ENCODE data around the gene TGFBR2.
A peak's percentile ranks its signal among the peaks of the same experiment; 100 is the strongest.

TGFBR2 gene

DNA sequence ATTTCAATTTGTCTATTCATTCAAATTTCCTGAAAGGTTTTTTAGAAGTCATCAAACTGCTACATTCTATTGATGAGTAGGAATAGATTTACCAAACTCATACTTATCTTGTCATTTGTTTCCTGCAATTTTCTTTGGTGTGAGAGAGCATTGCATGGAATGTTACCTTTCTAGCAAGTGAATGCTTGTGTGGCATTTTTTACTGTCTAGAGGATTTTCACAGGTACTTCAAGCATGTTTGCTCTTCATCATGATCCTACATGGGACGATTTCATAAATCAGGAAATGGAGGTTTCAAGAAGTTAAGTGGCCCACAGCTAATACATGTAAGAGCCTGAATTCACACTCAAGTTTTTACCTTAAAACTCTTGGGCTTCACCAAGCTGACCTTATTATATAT is 26.1 kb downstream of the TGFBR2 start:
- peak overlapping the region; percentile 90 for H3K27ac Mint-ChIP-seq
- no peak overlapping the region for H3K4me3 Mint-ChIP-seq
- no peak for ATAC-seq
- H3K9me3 Mint-ChIP-seq = no peaks in the 10 kb centered on the region
- H3K4me1 Mint-ChIP-seq = peaks cover 87% of the 10 kb centered on the region
- H3K27me3 Mint-ChIP-seq = no peaks in the 10 kb centered on the region
- peaks cover 41% of the 10 kb centered on the region for H3K36me3 Mint-ChIP-seq

DNA sequence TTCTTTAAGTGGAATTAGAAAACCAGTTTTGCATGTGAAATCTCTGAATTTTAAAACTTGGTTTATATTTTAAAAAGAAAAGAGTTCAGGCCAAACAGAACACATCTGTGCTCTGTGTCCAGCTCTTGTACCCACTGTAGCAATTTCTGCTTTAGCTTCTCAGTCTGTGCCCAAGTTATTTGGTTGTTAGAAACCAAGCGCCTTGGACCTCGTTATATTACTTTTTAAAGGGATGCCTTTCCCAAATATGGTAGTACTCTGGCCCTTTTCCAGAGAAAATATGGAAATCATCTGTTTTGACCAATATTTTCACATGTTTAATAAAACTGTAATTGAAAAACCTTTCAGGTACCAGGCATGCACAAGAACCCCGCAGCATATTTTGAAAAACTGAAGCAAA is 27.3 kb downstream of the TGFBR2 start:
- H3K36me3 Mint-ChIP-seq = peaks cover 41% of the 10 kb centered on the region
- H3K4me3 Mint-ChIP-seq = no peak overlapping the region
- ATAC-seq = no peak
- H3K9me3 Mint-ChIP-seq = no peaks in the 10 kb centered on the region
- no peaks in the 10 kb centered on the region for H3K27me3 Mint-ChIP-seq
- peaks cover 90% of the 10 kb centered on the region for H3K4me1 Mint-ChIP-seq
- H3K27ac Mint-ChIP-seq = peak overlapping the region; percentile 90

DNA sequence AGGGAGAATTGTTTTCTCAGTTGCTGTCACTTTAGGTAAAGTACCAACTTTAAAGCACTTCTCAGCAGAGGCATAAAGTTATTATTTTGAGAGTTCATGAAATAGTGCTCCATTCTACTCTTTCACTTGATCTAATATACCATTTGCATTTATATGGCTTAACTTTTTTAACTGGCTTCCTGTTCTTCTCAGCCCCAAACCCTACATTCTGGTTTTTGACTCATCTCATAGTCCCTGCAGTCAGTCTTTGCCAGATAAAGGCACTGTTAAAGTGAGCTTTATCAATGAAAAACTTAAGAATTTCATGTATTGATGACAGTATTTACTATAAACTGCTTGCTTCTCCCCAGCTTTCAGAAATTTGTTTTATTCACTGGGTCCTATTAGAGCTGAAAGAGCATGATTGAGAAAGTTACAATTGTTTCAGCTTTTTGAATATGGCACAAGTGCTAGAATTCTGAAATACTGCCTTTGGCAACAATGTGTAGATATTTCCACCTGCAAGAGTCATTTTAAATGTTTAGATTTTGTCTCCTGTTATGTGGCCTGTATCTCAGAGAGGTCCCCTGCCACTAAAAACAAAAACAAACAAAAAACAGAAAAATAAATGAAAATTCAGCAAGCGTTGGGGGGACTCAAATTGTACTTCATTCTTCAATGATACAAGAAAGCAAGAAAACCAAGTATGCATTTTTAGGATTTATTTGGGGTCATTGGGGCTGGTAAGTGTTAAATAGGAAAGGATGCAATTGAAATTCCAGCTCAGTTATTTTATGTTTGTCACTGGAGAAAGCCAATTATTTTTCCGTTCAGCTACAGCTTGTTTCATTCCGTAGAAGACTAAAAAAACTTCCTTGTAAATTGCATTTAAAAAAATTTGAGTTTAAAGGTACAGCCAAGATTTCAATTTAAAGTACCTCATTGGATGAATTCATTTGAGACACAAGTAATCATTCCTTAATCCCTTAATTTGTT is 28.6 kb downstream of the TGFBR2 start:
- H3K27me3 Mint-ChIP-seq = no peaks in the 10 kb centered on the region
- peaks cover 86% of the 10 kb centered on the region for H3K4me1 Mint-ChIP-seq
- H3K27ac Mint-ChIP-seq = peak overlapping the region; percentile 90
- peak overlapping the region; percentile 59 for H3K4me3 Mint-ChIP-seq
- no peaks in the 10 kb centered on the region for H3K9me3 Mint-ChIP-seq
- ATAC-seq = no peak
- peaks cover 32% of the 10 kb centered on the region for H3K36me3 Mint-ChIP-seq

DNA sequence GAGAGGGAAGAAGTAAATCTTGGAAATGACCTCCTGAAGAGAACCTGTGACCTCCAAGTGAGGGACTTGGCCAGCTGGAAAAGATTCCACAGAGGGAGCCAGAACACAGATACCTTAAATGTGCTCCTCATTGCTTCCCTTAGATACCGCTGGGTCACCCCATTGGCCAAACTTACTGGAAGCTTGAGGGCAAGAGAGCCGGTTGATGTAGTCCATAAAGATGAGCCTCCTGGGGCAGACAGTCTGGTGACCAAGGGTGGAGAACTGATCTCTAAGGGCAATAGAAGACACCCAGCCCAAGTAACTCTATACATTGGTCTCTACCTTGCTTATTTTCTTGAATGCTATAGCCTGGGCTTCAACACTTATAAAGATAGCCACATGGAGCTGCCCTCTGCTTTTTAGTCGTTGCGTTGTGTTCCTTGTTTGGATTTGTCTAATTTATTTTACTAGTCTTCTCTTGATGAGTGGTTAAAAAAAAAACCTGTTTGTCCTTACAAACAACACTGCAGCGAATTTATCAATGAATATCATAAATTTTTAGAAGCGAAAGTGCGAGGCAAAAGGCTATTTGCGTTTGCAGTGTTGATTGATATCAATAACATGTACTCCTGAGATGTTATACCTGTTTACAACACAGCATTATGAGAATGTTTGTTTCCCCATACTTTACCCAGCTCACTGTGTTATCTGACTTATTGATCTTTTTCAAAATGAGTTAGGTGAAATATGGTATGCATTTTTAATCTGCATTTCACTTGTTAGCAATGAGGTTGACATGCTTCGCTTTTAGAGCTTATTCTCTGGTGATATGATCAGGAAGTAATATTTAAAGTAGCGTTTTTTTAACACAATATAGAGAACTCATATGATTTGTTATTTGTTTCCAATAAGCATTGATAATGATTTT is 31.2 kb downstream of the TGFBR2 start:
- Mint-ChIP-seq H3K4me1 (peaks cover 87% of the 10 kb centered on the region), H3K36me3 (peaks cover 38% of the 10 kb centered on the region), H3K27me3 (no peaks in the 10 kb centered on the region), H3K4me3 (peak overlapping the region; percentile 41), H3K9me3 (no peaks in the 10 kb centered on the region), H3K27ac (peak overlapping the region; percentile 90)
- no peak for ATAC-seq

DNA sequence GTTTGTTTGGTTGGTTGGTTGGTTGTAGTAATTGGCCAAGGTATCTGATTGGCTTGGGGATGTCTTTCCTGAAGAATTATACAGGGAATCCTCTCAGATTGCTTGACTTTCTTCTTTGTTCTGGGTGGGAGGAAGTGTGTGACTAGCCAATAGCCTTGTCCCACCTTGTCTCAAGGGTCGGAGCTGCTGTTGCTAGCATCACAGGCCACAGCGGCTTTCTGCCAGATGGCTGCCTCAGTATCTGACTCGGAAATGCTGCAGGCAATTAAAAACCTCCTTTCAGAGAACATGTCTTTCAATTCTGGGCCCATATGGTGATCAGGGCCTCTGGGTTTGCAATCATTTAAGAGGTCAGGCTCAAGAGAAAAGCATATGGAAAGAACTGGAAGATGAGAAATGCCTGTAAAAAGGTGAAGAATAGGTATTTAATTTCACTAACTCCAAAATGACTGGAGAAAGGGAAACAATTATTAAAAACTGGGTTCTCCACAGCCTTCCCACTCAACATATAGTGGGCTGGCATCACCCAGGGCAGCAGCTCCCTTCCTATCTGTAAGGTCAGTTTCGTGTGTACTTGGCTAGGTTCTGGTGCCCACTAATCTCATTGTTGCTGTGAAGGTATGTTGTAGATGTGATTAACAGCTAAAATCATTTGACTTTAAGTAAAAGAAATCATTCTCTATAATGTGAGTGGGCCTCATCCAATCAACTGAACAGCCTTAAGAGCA is 32.4 kb downstream of the TGFBR2 start:
- Mint-ChIP-seq H3K36me3 (peaks cover 33% of the 10 kb centered on the region), H3K9me3 (no peaks in the 10 kb centered on the region), H3K4me3 (peak overlapping the region; percentile 25), H3K4me1 (peaks cover 89% of the 10 kb centered on the region), H3K27ac (peak overlapping the region; percentile 90), H3K27me3 (no peaks in the 10 kb centered on the region)
- no peak for ATAC-seq

DNA sequence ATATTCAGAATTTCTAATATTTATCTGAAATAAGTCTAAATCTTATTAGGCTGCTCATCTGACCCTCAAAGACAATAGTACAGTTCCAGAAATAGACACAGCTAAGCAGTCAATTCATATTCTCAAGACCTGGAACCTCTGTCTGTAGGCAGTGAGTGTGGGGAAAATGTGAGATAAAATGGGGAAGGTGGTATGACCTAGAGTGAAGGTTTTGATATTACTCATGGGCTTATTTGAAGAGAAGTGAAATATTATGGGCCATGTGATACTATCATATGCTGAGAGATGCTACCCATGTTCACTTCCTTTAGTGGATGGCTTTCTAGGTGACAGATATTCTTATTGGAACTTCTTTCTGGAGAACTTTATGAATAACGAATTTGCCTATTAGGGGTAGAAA is 33.5 kb downstream of the TGFBR2 start:
- no peaks in the 10 kb centered on the region for H3K9me3 Mint-ChIP-seq
- peaks cover 94% of the 10 kb centered on the region for H3K4me1 Mint-ChIP-seq
- H3K27ac Mint-ChIP-seq = peak overlapping the region; percentile 90
- peaks cover 32% of the 10 kb centered on the region for H3K36me3 Mint-ChIP-seq
- no peak overlapping the region for H3K4me3 Mint-ChIP-seq
- H3K27me3 Mint-ChIP-seq = no peaks in the 10 kb centered on the region
- ATAC-seq = peak; percentile 89

DNA sequence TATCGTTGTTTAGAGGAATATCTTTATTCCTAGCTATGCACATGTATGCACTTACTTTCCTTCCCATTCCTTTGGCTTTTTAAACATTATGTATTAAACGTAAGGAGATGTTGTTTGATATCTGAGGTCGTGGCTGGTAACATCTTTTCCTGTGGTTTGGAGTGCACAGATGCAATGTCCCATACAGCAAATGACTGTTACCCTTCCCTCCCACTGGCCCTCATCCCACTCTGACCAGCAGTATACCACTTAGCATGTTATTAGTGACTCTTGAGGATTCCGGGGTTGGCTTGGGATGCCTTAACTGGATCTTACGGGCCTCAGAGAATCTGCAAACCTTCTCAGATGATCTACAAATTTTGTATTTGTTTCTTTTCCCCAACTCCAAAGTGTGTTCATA is 34.5 kb downstream of the TGFBR2 start:
- H3K27ac Mint-ChIP-seq = peak overlapping the region; percentile 90
- H3K4me3 Mint-ChIP-seq = peak overlapping the region; percentile 8
- no peaks in the 10 kb centered on the region for H3K27me3 Mint-ChIP-seq
- H3K9me3 Mint-ChIP-seq = no peaks in the 10 kb centered on the region
- H3K4me1 Mint-ChIP-seq = peaks cover 92% of the 10 kb centered on the region
- H3K36me3 Mint-ChIP-seq = peaks cover 31% of the 10 kb centered on the region
- ATAC-seq = no peak

DNA sequence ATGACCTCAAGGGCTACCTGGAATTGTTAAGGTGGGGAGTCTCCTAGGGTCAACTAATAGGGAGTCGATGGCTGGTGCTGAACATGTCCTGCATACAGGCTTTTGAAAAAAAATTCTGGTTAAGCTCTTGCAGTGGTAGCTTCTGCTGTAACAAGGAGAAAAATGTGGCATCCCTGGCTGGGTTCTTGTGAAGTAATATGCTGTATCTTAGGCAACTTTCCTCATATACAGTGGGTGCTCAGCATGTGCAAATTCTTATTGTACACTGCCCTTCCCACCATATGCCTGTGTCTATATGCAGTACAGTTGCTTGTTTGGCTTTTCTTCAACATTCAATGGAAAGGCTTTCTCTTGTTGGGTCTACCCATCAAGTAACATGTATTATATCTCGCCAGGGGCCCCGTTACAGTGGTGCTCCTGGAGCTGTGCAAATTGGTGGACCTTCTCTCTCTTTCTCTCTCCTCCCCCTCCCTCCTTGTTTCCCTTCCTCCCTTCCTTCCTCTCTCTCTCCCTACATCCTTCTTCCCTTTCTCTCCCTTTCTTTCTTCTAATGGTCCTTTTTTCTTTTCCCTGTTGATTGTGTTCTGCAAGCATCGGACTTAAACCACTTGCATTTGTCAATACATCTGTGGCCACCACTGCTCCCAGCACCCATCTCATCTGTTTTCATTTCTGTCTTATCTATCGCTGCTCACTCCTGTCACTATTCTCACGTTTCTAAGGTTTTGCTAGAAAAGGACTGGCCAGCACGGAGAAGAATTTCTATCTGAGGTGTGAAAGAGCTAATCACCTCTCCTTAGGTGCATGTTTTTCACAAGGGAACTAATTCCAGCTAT is 35.2 kb downstream of the TGFBR2 start:
- H3K4me3 Mint-ChIP-seq = peak overlapping the region; percentile 67
- peak overlapping the region; percentile 90 for H3K27ac Mint-ChIP-seq

DNA sequence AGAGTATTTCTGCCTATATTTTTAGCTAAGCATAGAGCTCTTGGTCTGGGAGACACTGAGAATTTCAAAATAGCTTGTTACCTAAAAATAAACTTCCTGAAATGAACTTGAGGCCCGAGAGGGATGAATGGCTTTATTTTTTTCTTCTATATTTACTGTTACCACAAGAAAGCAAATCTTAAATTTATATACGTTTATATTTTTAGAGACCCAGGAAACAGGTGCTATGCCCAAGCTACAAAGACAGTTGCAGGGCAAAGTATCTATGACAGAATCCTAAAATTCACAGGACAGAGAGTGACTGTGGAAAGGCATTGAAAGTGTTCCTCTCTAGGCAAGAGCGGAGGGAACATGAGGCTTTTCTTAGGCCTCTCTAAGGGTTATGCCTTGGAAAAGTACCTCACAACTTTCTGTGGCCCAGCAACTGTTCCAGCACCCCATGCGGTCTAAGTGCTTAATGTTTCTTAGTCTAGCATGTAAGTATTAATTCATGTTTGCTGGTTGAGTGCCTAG is 36.5 kb downstream of the TGFBR2 start:
- peaks cover 39% of the 10 kb centered on the region for H3K36me3 Mint-ChIP-seq
- no peak overlapping the region for H3K4me3 Mint-ChIP-seq
- no peak for ATAC-seq
- peaks cover 87% of the 10 kb centered on the region for H3K4me1 Mint-ChIP-seq
- H3K27me3 Mint-ChIP-seq = no peaks in the 10 kb centered on the region
- peak overlapping the region; percentile 90 for H3K27ac Mint-ChIP-seq
- H3K9me3 Mint-ChIP-seq = no peaks in the 10 kb centered on the region

More for the DNA sequence above, 35.2 kb downstream of the TGFBR2 start:
- Mint-ChIP-seq H3K9me3 (no peaks in the 10 kb centered on the region), H3K4me1 (peaks cover 92% of the 10 kb centered on the region), H3K27me3 (no peaks in the 10 kb centered on the region), H3K36me3 (peaks cover 34% of the 10 kb centered on the region)
- ATAC-seq = no peak

DNA sequence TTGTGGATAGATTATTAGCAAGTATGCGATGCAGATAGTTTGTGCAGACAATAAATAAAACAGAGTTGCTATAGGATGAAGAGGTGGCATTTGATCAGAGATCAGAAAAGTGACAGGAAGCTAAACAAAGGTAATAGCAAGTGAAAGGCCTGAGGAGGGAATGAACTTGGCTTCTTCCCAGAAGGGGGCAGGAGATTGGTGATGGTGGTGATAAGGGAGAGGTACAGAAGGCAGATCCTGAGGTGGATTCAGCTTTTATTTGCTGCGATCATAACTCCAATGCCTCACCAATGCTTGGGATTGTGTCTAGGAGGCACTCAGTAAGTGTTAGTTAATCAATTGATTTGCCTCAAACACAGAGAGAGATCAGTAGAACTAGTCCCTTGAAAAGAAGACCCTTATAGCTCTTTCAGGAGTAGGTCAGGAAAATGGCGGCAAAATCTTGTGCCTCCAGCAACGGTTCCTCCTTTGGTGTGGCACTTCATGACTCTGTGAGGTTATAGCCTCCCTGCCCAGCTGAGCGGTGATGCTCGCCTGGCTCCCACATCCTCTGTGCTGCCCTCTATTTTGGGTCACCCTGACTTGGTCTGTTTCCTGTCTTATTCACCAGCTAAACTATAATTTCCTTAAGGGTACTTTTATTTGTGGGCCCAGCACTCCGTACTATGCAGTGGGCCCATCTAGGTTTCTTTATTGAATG is 37.5 kb downstream of the TGFBR2 start:
- Mint-ChIP-seq H3K27me3 (no peaks in the 10 kb centered on the region), H3K36me3 (peaks cover 47% of the 10 kb centered on the region), H3K4me3 (peak overlapping the region; percentile 45), H3K9me3 (no peaks in the 10 kb centered on the region), H3K27ac (peak overlapping the region; percentile 90), H3K4me1 (peaks cover 87% of the 10 kb centered on the region)
- ATAC-seq = peak; percentile 69

DNA sequence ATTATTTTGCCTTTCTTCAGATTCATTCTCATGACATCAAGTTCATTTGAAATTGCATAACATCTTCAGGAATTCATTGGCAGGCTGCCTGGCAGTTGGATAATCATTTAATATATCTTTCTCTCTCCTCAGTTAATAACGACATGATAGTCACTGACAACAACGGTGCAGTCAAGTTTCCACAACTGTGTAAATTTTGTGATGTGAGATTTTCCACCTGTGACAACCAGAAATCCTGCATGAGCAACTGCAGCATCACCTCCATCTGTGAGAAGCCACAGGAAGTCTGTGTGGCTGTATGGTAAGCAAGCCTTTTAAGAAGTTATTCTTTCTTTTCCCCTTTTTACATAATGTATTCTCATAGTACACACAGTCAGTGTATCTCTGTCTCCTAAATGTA is 38.2 kb downstream of the TGFBR2 start:
- ATAC-seq = peak; percentile 77
- Mint-ChIP-seq H3K36me3 (peaks cover 54% of the 10 kb centered on the region), H3K4me1 (peaks cover 87% of the 10 kb centered on the region), H3K9me3 (no peaks in the 10 kb centered on the region), H3K27ac (peak overlapping the region; percentile 90), H3K4me3 (peak overlapping the region; percentile 50), H3K27me3 (no peaks in the 10 kb centered on the region)

DNA sequence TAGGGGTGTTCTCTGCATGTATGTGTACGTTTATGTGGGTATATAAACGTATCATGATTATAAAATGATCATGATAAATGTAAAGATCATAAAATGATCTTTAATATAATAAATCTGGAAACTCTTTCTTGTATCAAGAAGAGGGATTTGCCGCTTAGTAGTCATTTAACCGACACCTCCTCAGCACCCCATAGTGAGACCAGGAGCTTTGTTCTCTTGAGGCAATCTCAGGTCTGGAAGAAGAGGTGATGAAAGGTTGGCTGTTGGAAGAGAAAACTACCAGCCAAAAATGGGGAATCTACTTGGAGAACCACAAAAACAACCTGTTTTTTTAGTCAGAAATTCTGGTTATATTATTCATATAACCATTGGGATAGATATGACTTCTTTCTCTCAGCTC is 38.7 kb downstream of the TGFBR2 start:
- Mint-ChIP-seq H3K27me3 (no peaks in the 10 kb centered on the region), H3K9me3 (no peaks in the 10 kb centered on the region), H3K27ac (peak overlapping the region; percentile 90), H3K4me1 (peaks cover 90% of the 10 kb centered on the region), H3K36me3 (peaks cover 59% of the 10 kb centered on the region), H3K4me3 (peak overlapping the region; percentile 50)
- no peak for ATAC-seq

DNA sequence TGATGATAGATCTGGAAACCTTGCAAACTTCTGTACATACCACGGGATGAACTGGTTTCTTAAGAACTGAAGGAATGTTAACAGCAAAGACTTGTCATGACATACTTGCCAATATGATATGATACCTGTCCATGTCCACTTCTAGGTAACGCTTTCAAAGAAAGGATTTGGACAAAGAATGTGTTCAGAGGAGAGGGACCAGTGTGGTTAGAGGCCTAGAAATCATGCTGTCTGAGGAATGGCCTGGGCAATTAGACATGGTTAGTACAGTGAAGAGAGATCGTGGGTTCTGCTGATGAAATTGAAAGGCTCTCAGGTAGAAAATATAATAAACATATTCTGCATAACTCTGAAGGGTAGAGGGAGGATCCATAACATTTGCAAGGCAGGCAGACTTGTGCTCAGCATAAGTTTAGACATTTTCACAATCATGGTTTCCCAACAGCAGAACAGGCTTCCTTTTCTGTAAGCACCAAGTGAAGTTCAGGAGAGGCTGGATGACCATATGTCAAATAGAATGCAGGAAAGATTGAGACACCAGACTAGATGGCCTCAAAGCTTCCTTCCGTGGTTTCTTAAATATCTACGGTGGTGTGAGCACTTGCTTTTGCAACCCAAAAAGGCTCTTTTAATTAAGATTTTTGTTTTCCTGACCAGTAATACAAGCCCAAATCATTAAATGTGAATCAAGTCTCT is 39.9 kb downstream of the TGFBR2 start:
- Mint-ChIP-seq H3K36me3 (peaks cover 72% of the 10 kb centered on the region), H3K9me3 (peaks cover 3% of the 10 kb centered on the region), H3K4me1 (peaks cover 92% of the 10 kb centered on the region), H3K27me3 (no peaks in the 10 kb centered on the region), H3K4me3 (no peak overlapping the region), H3K27ac (peak overlapping the region; percentile 90)
- ATAC-seq = no peak
